HG03060 (cell line): ENCODE data around the gene SDF2L1.
"Not testable (repeated sequence)": the region's sequence is repeated elsewhere in the genome, so short reads cannot be mapped to it uniquely, and the experiment has no call there.

ENCODE experiments used
- ATAC-seq: cut with Tn5 transposase; IDR thresholded peaks from one replicate; pipeline ENCODE4 v1.9.1; 2021; ENCODE audit warnings: low read depth, moderate number of reproducible peaks; ENCODE audit not compliant: unreplicated experiment

The SDF2L1 gene

DNA sequence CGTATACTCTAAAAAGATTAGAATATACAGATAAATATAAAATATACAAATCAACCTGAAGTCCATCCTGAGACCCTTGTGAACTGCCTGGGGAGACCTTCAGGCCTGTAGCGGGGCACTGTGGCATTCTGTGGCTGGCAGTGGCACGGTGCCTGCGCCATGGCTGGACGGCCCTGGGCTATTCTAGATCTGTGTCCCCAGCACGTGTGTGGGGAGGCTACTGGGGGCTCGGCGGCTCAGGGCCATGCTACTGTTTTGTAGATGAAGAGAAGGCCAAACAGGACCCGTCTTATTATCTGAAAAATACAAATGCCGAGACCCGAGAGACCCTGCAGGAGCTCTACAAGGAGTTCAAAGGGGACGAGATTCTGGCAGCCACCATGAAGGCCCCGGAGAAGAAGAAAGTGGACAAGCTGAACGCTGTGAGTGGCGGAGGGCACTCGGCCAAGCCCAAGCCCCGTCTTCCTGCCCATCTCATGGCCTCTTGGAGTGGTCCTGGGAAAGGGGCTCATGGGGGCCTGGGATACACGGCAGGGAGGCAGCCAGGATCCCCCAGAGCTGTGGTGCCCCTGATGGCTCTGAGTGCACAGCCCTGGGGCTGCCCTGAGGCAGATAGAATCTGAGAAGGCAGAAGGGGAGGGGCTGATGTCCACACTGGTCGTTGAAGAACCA is 42.5 kb downstream of the SDF2L1 start:
- ATAC-seq, result no peak

DNA sequence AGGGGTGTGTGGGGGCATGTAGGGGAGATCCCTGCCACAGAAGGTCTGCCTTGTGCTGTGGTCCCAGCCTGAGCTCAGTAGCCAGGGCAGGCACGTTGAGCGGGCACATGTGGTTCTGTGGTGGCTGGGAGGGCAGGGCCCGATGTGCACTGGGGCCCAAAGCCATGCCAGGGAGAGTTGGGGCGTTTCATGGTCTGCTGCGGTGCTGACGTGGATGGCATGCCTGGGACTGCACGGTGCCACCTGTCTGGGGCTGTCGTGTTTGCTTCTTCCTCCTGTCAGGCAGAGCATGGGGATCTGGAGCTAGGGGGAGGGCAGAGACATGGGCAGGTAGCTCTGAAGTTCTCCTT is 43.0 kb downstream of the SDF2L1 start:
- no peak for ATAC-seq

DNA sequence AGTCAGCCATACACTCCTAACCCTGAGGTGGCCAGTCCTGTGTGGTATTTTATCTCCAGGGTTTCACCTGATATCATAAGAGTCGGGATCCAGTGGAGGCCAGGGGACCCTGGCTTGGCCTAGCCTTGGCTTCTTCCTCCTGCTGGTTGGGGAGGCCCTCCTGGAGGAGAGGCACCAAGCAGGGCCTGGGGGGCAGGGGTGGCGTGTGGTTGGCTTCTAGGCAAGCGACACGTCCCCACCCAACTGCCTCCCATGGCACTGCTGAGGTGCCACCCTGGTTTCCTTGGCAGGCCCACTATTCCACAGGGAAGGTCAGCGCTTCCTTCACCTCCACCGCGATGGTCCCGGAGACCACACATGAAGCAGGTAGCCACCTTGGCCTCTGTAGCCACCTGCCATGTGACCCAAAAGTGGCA is 44.1 kb downstream of the SDF2L1 start:
- no peak for ATAC-seq

DNA sequence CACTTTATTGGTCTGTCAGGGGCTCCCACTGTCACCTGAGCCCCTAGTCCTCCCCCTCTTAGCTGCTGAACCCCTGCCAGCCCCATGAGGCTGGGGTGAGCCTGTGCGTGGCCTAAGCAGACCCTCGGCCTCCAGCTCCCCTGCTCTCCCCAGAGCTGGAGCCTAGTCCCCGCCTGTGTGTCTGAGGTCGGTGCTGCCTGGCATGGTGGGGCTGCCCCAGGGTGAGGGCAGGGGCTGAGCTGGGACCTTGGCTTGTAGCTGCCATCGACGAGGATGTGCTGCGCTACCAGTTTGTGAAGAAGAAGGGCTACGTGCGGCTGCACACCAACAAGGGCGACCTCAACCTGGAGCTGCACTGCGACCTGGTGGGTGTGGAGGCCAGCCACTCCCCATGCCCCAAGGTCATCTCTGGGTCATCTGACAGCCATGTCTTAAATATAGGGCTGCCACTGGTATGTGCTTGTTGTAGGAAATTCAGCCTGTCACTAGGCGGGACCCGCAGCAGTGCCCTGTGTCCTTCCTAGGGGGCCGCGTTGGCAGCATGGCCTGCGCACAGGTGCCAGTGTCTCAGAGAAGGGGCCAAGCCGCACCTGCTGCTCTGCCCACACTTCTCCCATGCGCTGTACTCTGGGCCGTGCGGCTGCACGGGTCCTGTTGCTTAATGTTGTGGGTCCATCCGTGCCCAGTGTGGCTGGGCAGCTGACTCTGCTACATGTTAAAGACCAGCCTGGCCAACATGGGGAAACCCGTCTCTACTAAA is 44.7 kb downstream of the SDF2L1 start:
- ATAC-seq, result no peak

DNA sequence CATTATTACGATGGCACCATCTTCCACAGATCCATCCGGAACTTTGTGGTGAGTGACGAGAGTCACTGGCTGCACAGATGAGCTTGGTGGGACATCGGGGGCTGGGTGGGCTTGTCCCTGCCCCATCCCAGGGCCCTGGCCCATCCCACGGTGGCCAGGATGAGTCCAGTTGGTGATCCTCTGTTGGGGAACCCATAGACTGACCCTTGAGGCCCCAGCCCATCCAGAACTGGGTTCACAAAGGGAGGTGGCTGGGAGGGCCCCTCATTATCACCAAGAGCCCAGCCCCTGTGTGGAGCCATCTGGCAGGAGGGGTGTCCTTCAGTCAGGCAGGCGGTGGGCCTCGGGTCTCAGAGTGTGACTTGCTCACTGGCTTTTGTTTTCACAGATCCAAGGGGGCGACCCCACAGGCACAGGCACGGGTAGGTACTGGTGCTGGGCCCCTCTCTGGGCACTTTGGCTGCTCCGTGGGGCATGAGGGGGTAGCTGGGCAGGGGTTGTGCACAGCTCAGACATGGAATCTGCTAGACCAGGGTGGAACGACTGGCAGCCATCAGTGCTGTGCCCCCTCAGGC is 45.7 kb downstream of the SDF2L1 start:
- ATAC-seq, result no peak

DNA sequence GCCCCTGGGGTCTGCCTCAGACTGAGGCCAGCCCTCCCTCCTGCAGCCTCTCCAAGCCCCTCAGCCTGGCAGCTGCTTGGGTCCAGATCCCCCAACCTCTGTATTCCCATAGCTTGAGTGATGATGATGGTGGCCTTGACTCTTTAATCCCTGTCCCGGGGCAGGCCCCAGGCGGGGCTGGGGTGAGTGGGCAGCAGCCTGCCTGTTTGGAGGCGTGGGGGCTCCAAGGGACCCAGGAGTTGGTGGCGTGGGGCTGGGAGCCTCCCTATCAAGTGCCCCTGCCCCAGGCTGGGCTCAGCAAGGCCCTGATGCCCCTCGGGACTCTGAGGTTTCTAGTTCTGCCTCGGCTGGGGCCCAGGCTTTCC is 46.2 kb downstream of the SDF2L1 start:
- no peak for ATAC-seq

DNA sequence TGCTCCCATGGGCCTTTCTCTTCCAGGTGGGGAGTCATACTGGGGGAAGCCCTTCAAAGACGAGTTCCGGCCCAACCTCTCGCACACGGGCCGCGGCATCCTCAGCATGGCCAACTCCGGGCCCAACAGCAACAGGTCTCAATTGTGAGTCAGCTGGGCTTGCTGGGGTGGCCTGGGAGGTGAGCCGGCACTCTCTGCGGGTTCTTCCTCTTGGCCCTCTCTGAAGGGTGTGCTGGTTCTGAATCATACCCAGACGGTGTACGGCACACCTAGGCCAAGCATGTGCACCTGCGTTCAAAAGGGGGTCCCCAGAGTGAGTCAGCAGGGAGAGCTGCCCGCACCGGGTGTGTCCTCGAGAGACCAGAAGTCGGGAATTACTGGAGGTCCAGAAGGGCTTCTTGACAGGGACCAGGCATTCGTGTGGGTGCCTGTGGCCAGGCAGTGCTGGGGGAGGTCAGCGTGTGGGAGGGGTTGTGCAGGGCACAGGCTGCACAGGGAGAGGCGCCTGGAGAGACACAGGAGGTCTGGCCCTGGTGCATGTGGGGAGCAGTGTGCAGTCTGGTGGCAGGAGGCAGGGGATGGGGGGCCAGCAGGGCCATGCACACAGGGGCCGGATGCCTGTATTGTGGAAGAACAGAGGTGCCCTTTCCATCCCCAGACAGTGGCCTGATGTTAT is 46.7 kb downstream of the SDF2L1 start:
- no peak for ATAC-seq

DNA sequence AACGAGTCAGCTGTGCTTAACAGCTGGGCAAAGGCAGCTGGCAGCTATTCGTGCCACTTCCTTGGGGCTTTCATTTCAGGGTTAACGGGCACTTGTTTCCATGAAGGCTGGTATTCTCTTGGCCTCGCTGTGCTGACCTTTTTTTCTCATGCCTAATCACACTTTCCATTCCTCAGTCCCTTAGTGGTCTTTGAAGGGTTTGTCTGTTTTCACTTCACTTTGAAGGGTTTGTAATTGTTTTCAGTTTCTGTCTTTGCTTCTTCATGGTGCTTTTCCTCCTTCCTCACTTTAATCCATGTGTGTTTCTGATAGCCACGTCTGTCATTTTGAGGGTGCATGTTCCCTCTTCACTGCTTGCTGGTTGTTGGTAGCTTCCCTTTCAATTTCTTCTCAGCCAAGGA is 48.3 kb downstream of the SDF2L1 start:
- ATAC-seq, result no peak

DNA sequence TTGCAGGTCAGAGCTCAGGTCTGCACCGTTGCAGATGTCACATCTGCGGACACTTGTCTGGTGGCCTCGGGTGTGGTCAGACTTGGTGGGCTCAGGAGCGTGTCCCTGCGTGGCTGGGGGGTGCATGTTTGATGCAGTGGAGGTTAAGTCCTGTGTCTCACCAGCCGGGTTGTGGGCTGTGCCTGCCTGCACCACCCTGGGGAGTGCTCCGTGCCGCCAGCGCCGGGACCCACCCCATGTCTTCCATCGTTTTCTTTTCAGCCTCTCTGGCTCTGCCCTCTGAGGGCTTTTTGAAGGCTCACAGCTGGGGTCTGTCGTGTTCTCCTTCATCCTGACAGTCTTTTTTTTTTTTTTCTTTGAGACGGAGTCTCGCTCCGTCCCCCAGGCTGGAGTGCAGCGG is 49.7 kb downstream of the SDF2L1 start:
- ATAC-seq, result no peak

DNA sequence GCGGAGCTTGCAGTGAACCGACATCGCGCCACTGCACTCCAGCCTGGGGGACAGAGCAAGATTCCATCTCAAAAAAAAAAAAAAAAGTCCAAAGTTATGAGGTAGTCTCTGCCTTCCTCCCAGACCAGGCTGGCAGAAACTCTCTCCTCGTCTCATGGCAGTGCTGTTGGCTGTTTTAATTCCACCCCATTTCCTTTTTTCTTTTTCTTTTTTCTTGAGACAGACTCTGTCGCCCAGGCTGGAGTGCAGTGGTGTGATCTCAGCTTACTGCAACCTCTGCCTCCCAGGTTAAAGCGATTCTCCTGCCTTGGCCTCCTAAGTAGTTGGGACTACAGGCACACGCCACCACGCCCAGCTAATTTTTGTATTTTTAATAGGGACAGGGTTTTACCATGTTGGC is 50.8 kb downstream of the SDF2L1 start:
- not testable (repeated sequence) for ATAC-seq

DNA sequence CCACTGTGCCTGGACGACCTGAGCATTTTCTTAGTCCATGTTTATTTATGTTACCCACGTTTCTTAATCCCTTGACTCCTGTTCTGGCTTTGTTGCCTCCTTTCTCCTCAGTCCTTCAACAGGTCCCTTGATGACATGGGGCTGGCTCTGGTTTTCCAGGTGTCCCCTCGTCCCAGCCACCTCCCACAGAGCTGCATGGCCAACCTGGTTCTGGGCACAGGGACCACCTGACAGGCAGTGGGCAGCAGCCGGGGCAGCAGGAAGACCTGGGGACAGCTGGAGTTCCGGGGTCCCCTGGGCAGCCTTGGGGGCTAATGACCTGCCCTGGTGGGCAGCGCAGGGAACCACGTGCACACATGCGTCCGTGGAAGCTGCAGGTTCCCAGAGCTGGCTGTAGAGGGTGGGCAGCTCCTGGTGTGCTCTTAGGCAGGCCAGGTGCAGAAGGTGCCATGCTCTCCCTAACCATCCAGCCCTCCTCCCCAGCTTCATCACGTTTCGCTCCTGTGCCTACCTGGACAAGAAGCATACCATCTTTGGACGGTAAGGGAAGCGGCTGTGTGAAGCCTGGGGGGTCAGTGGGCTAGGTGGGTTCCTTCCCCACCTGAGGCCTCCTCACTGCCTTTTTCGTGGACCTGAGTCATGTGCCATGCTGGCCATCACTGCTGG is 51.4 kb downstream of the SDF2L1 start:
- no peak for ATAC-seq
